Left renal cortex interstitium (tissue), 4 donors: ENCODE measurements around the gene TMEM187. TPM values are rescaled to one million over a fixed set of nuclear protein-coding genes. Genes with fewer than 3 reads are reported as not detected.

Experiments
- DNase-seq, 4 donors: peaks; one replicate each; pipeline ENCODE4 v3.0.0-alpha.2; 2013; ENCODE audit warnings: low read depth in 4 of 4, low spot score in 2 of 4, missing footprints in 1 of 4
- polyA plus RNA-seq, 4 donors: library from polyadenylated mRNA; unstranded; fragments of 120-200 nt; gene quantifications; one replicate each; pipeline ENCODE4 v1.2.1, GENCODE V29; 2013; ENCODE audit not compliant: insufficient read length in 4 of 4

TMEM187 gene
- polyA plus RNA-seq, 4 donors, result 5.9 to 10.9 (median 8.0) TPM

- no peak for DNase-seq
Measured at GRCh38 chrX:153934148-153934761, 38.3 kb upstream of the TMEM187 start.

- peak in 1 of 4 donors; percentile 55 for DNase-seq
Measured at GRCh38 chrX:153934762-153935325, 37.7 kb upstream of the TMEM187 start, which contains the start of gene NAA10. Gene NAA10 (minus strand): TSS chrX:153935037. CDS start chrX:153934904, 133 bp downstream.

GRCh38 chrX:153935326-153935851, 37.2 kb upstream of the TMEM187 start:
- DNase-seq, result no peak

- no peak for DNase-seq
Measured at GRCh38 chrX:153937056-153937455, 35.5 kb upstream of the TMEM187 start.

GRCh38 chrX:153938226-153938786, 34.2 kb upstream of the TMEM187 start:
- DNase-seq, result no peak

GRCh38 chrX:153939573-153939972, 33.0 kb upstream of the TMEM187 start:
- DNase-seq, result no peak

- DNase-seq, result no peak
Measured at GRCh38 chrX:153941336-153942252, 31.0 kb upstream of the TMEM187 start.

- DNase-seq, result no peak
Measured at GRCh38 chrX:153944140-153944799, 28.3 kb upstream of the TMEM187 start, which contains the start of gene RENBP. Gene RENBP (minus strand): TSS chrX:153944643. CDS start chrX:153944610, 33 bp downstream.

- DNase-seq, result no peak
Measured at GRCh38 chrX:153944800-153945150, 27.8 kb upstream of the TMEM187 start.

GRCh38 chrX:153945956-153946943, 26.3 kb upstream of the TMEM187 start:
- DNase-seq, result no peak

GRCh38 chrX:153947009-153947769, 25.4 kb upstream of the TMEM187 start:
- DNase-seq, result no peak

- no peak for DNase-seq
Measured at GRCh38 chrX:153948002-153948466, 24.5 kb upstream of the TMEM187 start.

GRCh38 chrX:153948847-153949805, 23.4 kb upstream of the TMEM187 start:
- no peak for DNase-seq

- DNase-seq, result no peak
Measured at GRCh38 chrX:153950127-153950526, 22.4 kb upstream of the TMEM187 start.

- DNase-seq, result no peak
Measured at GRCh38 chrX:153951683-153952372, 20.7 kb upstream of the TMEM187 start.

- no peak for DNase-seq
Measured at GRCh38 chrX:153952373-153953026, 20.1 kb upstream of the TMEM187 start.
